Liver (tissue), 9 donors: ENCODE measurements around the gene MICAL2. TPM values are rescaled to one million over a fixed set of nuclear protein-coding genes. Genes with fewer than 3 reads are reported as not detected.

ENCODE experiments used
- DNase-seq: peaks from one replicate; pipeline ENCODE4 v3.0.0-alpha.2; 2017; ENCODE audit warnings: low spot score
- H3K27ac ChIP-seq, 2 donors: one replicate each; pipeline ENCODE4 v1.7.0; 2013; ENCODE audit warnings: inconsistent platforms in 2 of 2, low read length in 2 of 2, control low read depth in 1 of 2, low read depth in 1 of 2, mild to moderate bottlenecking in 1 of 2
- H3K27me3 ChIP-seq, 4 donors: one replicate each; pipeline versions ENCODE4 v1.6.1 to v1.7.0; 2013; ENCODE audit warnings: low read length in 3 of 4, inconsistent platforms in 1 of 4, mild to moderate bottlenecking in 1 of 4, moderate library complexity in 1 of 4; ENCODE audit not compliant: control insufficient read depth in 4 of 4, insufficient read depth in 4 of 4
- H3K36me3 ChIP-seq, 4 donors: one replicate each; pipeline versions ENCODE4 v1.6.1 to v1.7.0; 2013; ENCODE audit warnings: low read length in 3 of 4, mild to moderate bottlenecking in 3 of 4, low read depth in 1 of 4, moderate library complexity in 1 of 4; ENCODE audit not compliant: control insufficient read depth in 4 of 4, insufficient read depth in 3 of 4
- H3K4me1 ChIP-seq, 4 donors: one replicate each; pipeline versions ENCODE4 v1.6.1 to v1.7.0; 2013; ENCODE audit warnings: low read length in 3 of 4, mild to moderate bottlenecking in 3 of 4, moderate library complexity in 1 of 4; ENCODE audit not compliant: control insufficient read depth in 4 of 4, insufficient read depth in 4 of 4
- H3K4me3 ChIP-seq, 3 donors: one replicate each; pipeline versions ENCODE4 v1.6.1 to v1.7.0; 2013; ENCODE audit warnings: low read length in 3 of 3, control low read depth in 1 of 3, low read depth in 1 of 3, mild to moderate bottlenecking in 1 of 3
- H3K9ac ChIP-seq, 2 donors: one replicate each; pipeline ENCODE4 v1.7.0; 2013; ENCODE audit warnings: low read length in 2 of 2, mild to moderate bottlenecking in 2 of 2, moderate library complexity in 2 of 2, control low read depth in 1 of 2, low read depth in 1 of 2
- H3K9me3 ChIP-seq, 4 donors: one replicate each; pipeline versions ENCODE4 v1.6.1 to v1.7.0; 2013; ENCODE audit warnings: low read length in 3 of 4; ENCODE audit not compliant: control insufficient read depth in 4 of 4
- EGR1 ChIP-seq, 2 donors: IDR thresholded peaks; 2 replicates each; pipeline ENCODE4 v1.6.1; 2016 to 2018; ENCODE audit warnings: antibody characterized with exemption in 2 of 2, low read depth in 2 of 2
- FOXA1 ChIP-seq: IDR thresholded peaks from 2 replicates; pipeline ENCODE4 v1.6.1; 2016; ENCODE audit warnings: antibody characterized with exemption
- FOXA2 ChIP-seq: IDR thresholded peaks from 2 replicates; pipeline ENCODE4 v1.6.1; 2016; ENCODE audit warnings: antibody characterized with exemption
- GABPA ChIP-seq, 2 donors: IDR thresholded peaks in 1 of 2; conservative IDR thresholded peaks in 1 of 2; 2 replicates each; pipeline ENCODE4 v1.6.1; 2016; ENCODE audit warnings: antibody characterized with exemption in 2 of 2, mild to moderate bottlenecking in 1 of 2, moderate library complexity in 1 of 2
- HNF4A ChIP-seq, 2 donors: conservative IDR thresholded peaks; 2 replicates each; pipeline ENCODE4 v1.6.1; 2016; ENCODE audit warnings: antibody characterized with exemption in 2 of 2, mild to moderate bottlenecking in 2 of 2
- HNF4G ChIP-seq: IDR thresholded peaks from 2 replicates; pipeline ENCODE4 v1.6.1; 2016; ENCODE audit warnings: antibody characterized with exemption
- NR2F2 ChIP-seq: IDR thresholded peaks from 2 replicates; pipeline ENCODE4 v1.6.1; 2016; ENCODE audit warnings: antibody characterized with exemption
- RAD21 ChIP-seq, 2 donors: IDR thresholded peaks; 2 replicates each; pipeline ENCODE4 v1.6.1; 2016; ENCODE audit warnings: antibody characterized with exemption in 2 of 2, mild to moderate bottlenecking in 2 of 2
- RXRA ChIP-seq, 2 donors: IDR thresholded peaks; 2 replicates each; pipeline ENCODE4 v1.6.1; 2017 to 2018; ENCODE audit warnings: antibody characterized with exemption in 2 of 2, mild to moderate bottlenecking in 1 of 2
- SP1 ChIP-seq: IDR thresholded peaks from 2 replicates; pipeline ENCODE4 v1.6.1; 2018; ENCODE audit warnings: antibody characterized with exemption, mild to moderate bottlenecking
- TAF1 ChIP-seq: conservative IDR thresholded peaks from 2 replicates; pipeline ENCODE4 v1.6.1; 2016; ENCODE audit warnings: antibody characterized with exemption, mild to moderate bottlenecking
- YY1 ChIP-seq: IDR thresholded peaks from 2 replicates; pipeline ENCODE4 v1.6.1; 2016; ENCODE audit warnings: antibody characterized with exemption, mild to moderate bottlenecking
- WGBS: extraction: QIAGEN DNeasy Blood & Tissue Kit; methylation state at CpG from one replicate; pipeline ENCODE4 v1.1.7; 2013; 5-methylcytosine and 5-hydroxymethylcytosine counted together
- polyA plus RNA-seq, 2 donors: library from polyadenylated mRNA; stranded (reverse) in 1 of 2; unstranded in 1 of 2; fragments of 200-250 nt in 1 of 2; fragments of >200 nt in 1 of 2; fragmentation: Nextera tagmentation in 1 of 2; extraction: Ambion mirVana in 1 of 2; gene quantifications; one replicate each; pipeline versions ENCODE4 v1.2.1 to v1.2.3, GENCODE V29; 2013 to 2015
- total RNA-seq, 2 donors: library from RNA; depleted of rRNA; stranded (reverse); fragments of >200 nt; gene quantifications; one replicate each; pipeline ENCODE4 v1.2.3, GENCODE V29; 2014
- TF ChIP-seq, protein P1 (sequence below): IDR thresholded peaks from 2 replicates; pipeline ENCODE4 v1.6.1; 2016; ENCODE audit warnings: antibody characterized with exemption, mild to moderate bottlenecking
- TF ChIP-seq, protein P2 (sequence below): IDR thresholded peaks from 2 replicates; pipeline ENCODE4 v1.6.1; 2016; ENCODE audit warnings: antibody characterized with exemption
- donor health status: healthy.
- donor health status: healthy.
- donor health status: healthy.
- donor health status: healthy.
- donor health status: healthy.

The MICAL2 gene
- total and polyA plus RNA-seq, 4 donors, result 17.5 to 113 (median 42.9) TPM

DNA sequence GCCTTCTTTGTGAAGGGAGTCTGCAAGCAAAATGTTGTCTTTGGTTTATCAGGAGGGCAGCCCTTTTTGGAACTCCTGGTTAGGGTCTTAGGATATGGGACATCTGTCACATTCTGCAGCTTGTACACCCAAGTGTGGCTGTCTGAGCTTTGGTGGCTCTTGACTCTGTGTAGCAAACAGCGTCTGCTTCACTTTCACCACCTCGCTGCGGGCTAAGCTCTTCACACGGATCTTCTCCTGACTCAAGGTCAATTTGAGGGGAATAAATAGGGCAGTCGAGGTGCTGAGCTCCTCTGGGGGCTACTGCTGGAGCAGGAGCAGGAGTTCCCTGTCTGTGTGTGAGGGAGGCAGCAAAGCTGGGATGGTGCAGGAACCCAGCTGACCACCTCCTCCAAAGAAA lies 10.6 kb downstream of the MICAL2 start:
- Histone ChIP-seq H3K36me3 (peaks cover 0 to 2% (median 0%) of the 10 kb centered on the region in 4 donors), H3K4me3 (no peak overlapping the region), H3K9me3 (no peaks in the 10 kb centered on the region), H3K9ac (no peak overlapping the region), H3K27ac (no peak overlapping the region), H3K27me3 (no peaks in the 10 kb centered on the region), H3K4me1 (peaks cover 0 to 7% (median 3%) of the 10 kb centered on the region in 4 donors)
- DNase-seq, result no peak
- WGBS, result 89% methylated on average over 5 of the region's 5 CpGs
- TF ChIP-seq NR2F2 (no peak), FOXA2 (no peak), EGR1 (IDR thresholded peaks at IDR 0.05; ENCODE audit: low read depth in 2 of 2) (no peak), RXRA (IDR thresholded peaks at IDR 0.05) (no peak)
- TF ChIP-seq, protein P1, sequence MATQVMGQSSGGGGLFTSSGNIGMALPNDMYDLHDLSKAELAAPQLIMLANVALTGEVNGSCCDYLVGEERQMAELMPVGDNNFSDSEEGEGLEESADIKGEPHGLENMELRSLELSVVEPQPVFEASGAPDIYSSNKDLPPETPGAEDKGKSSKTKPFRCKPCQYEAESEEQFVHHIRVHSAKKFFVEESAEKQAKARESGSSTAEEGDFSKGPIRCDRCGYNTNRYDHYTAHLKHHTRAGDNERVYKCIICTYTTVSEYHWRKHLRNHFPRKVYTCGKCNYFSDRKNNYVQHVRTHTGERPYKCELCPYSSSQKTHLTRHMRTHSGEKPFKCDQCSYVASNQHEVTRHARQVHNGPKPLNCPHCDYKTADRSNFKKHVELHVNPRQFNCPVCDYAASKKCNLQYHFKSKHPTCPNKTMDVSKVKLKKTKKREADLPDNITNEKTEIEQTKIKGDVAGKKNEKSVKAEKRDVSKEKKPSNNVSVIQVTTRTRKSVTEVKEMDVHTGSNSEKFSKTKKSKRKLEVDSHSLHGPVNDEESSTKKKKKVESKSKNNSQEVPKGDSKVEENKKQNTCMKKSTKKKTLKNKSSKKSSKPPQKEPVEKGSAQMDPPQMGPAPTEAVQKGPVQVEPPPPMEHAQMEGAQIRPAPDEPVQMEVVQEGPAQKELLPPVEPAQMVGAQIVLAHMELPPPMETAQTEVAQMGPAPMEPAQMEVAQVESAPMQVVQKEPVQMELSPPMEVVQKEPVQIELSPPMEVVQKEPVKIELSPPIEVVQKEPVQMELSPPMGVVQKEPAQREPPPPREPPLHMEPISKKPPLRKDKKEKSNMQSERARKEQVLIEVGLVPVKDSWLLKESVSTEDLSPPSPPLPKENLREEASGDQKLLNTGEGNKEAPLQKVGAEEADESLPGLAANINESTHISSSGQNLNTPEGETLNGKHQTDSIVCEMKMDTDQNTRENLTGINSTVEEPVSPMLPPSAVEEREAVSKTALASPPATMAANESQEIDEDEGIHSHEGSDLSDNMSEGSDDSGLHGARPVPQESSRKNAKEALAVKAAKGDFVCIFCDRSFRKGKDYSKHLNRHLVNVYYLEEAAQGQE, result no peak

DNA sequence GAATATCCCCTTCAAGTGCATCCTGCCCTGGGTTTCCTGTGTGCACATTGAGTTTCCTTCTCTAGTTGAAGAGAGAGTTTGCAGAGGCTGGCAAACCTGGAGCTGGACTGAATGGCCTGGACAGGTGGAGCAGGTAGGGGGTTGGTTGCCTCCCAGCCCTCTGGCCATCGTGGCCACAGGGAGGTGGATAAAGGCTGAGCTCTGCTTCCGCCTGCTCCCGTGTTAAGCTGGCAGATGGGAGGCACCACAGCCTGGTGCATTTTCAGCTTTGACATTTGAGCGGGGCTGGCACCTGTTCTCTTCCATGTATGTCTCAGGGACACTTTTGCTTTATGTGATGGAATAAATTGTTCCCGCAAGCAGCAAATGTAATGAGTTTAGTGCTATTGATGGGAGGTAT lies 11.1 kb downstream of the MICAL2 start:
- H3K36me3 ChIP-seq, result peaks cover 0 to 2% (median 0%) of the 10 kb centered on the region in 4 donors
- no peak for TF ChIP-seq EGR1 (IDR thresholded peaks at IDR 0.05; ENCODE audit: low read depth in 2 of 2)
- TF ChIP-seq TAF1, result no peak
- no peak for TF ChIP-seq RAD21 (IDR thresholded peaks at IDR 0.05)
- no peak for TF ChIP-seq HNF4A (conservative IDR thresholded peaks at IDR 0.05)
- TF ChIP-seq, protein P2, sequence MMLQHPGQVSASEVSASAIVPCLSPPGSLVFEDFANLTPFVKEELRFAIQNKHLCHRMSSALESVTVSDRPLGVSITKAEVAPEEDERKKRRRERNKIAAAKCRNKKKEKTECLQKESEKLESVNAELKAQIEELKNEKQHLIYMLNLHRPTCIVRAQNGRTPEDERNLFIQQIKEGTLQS, result no peak
- TF ChIP-seq SP1, result no peak
- TF ChIP-seq HNF4G, result no peak
- no peak for TF ChIP-seq FOXA1
- TF ChIP-seq GABPA (IDR thresholded peaks at IDR 0.05 in 1 of 2, conservative IDR thresholded peaks at IDR 0.05 in 1 of 2), result no peak
- TF ChIP-seq, protein P1, result no peak
- no peak for TF ChIP-seq YY1
- TF ChIP-seq NR2F2, result no peak
- 95% methylated on average over 5 of the region's 5 CpGs for whole genome bisulfite sequencing
- H3K27ac ChIP-seq, result no peak overlapping the region
- peaks cover 0 to 7% (median 3%) of the 10 kb centered on the region in 4 donors for H3K4me1 ChIP-seq
- DNase-seq, result no peak
- H3K9ac ChIP-seq, result no peak overlapping the region
- H3K27me3 ChIP-seq, result no peaks in the 10 kb centered on the region
- no peak overlapping the region for H3K4me3 ChIP-seq
- H3K9me3 ChIP-seq, result no peaks in the 10 kb centered on the region
